Glutamatergic neuron (in vitro differentiated cells): ENCODE data around the gene VPS51. TPM values are rescaled to one million over a fixed set of nuclear protein-coding genes. Genes with fewer than 3 reads are reported as not detected.

Experiments used
- DNase-seq: peaks from one replicate; pipeline ENCODE4 v3.0.0; 2022
- H3K27ac Mint-ChIP-seq: one replicate; pipeline ENCODE4 v1.8.0; 2020; ENCODE audit warnings: mild to moderate bottlenecking, mixed read lengths, inconsistent platforms; ENCODE audit not compliant: unreplicated experiment
- H3K27me3 Mint-ChIP-seq: one replicate; pipeline ENCODE4 v1.8.0; 2020; ENCODE audit warnings: mild to moderate bottlenecking, moderate library complexity, mixed read lengths, inconsistent platforms; ENCODE audit not compliant: unreplicated experiment
- H3K36me3 Mint-ChIP-seq: one replicate; pipeline ENCODE4 v1.8.0; 2020; ENCODE audit warnings: mild to moderate bottlenecking, mixed read lengths, inconsistent platforms; ENCODE audit not compliant: unreplicated experiment
- H3K4me1 Mint-ChIP-seq: one replicate; pipeline ENCODE4 v1.8.0; 2020; ENCODE audit warnings: mild to moderate bottlenecking, low read depth, mixed read lengths, inconsistent platforms; ENCODE audit not compliant: unreplicated experiment
- H3K4me3 Mint-ChIP-seq: one replicate; pipeline ENCODE4 v1.8.0; 2020; ENCODE audit warnings: mild to moderate bottlenecking, mixed read lengths, inconsistent platforms; ENCODE audit not compliant: unreplicated experiment
- H3K9me3 Mint-ChIP-seq: one replicate; pipeline ENCODE4 v1.8.0; 2020; ENCODE audit warnings: mild to moderate bottlenecking, moderate library complexity, mixed read lengths, inconsistent platforms; ENCODE audit not compliant: unreplicated experiment
- CTCF ChIP-seq: fragments of 200-600 bp; sonication (generic); IDR thresholded peaks from one replicate; pipeline ENCODE4 v1.5.0; 2021; ENCODE audit not compliant: partially characterized antibody, unreplicated experiment
- microRNA-seq: library from miRNA; unstranded; fragments of <30 nt; microRNA quantifications from one replicate; pipeline ENCODE4, GENCODE V29; 2020; ENCODE audit not compliant: unreplicated experiment
- total RNA-seq: library from RNA; stranded (reverse); fragmentation: NEBNext Ultra II Directional; extraction: Animal tissue kit (Norgen Biotek cat#: 25700); gene quantifications from one replicate; pipeline ENCODE4 v1.2.1, GENCODE V29; 2021; ENCODE audit not compliant: unreplicated experiment

Gene VPS51
- total RNA-seq, 1 donor from 2014 or later, result 105 TPM

DNA sequence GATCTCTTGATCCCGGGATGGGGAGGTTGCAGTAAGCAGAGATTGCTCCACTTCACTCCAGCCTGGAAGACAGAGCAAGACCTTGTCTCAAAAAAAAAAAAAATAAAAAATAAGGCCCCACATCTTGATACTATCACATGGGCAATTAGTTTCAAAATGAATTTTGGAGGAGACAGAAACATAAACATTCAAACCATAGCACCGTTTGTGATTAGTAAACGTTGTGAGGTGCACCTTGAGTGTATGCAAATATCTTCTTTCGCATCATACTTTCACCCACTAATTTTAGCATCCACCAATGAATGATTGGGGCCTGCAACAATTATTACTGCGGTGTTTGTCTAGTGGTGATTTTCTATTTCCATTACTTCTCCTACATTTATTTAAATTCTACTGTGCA, 63.0 kb downstream of the VPS51 start:
- Mint-ChIP-seq H3K36me3 (no peaks in the 10 kb centered on the region), H3K4me3 (no peak overlapping the region), H3K9me3 (no peaks in the 10 kb centered on the region), H3K27me3 (no peaks in the 10 kb centered on the region), H3K4me1 (no peaks in the 10 kb centered on the region), H3K27ac (no peak overlapping the region)
- TF ChIP-seq CTCF, result no peak
- no peak for DNase-seq

DNA sequence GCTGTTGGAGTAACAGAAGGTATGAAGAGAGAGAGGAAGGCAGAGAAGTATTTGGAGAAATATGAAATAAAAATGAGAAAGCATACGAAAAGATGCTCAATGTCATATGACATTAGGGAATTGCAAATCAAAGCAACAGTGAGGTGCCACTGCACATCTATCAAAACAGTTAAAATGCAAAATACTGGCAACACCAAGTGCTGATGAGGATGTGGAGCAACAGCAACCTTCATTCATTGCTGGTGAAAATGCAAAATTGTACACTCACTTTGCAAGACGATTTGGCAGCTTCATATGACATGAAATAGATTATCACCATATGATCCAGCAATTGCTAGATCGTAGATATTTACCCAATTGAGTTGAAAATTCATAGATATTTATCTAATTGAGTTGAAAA, 64.6 kb downstream of the VPS51 start:
- no peaks in the 10 kb centered on the region for H3K36me3 Mint-ChIP-seq
- no peaks in the 10 kb centered on the region for H3K9me3 Mint-ChIP-seq
- no peak overlapping the region for H3K4me3 Mint-ChIP-seq
- DNase-seq, result no peak
- no peaks in the 10 kb centered on the region for H3K27me3 Mint-ChIP-seq
- TF ChIP-seq CTCF, result no peak
- H3K4me1 Mint-ChIP-seq, result no peaks in the 10 kb centered on the region
- H3K27ac Mint-ChIP-seq, result no peak overlapping the region

Small RNA genes lying within 50 kb of the gene (microRNA-seq; reads per million reads assigned to microRNA genes)
- 2.8 reads per million, percentile 20 among the genes with 10 or more reads in this experiment for gene MIR6751

Other genes with a start within 250 kb of the VPS51 start
- 114 TPM for gene EHD1, start 217.6 kb upstream of the VPS51 start, total RNA-seq
- 25.9 TPM for gene ATG2A, start 179.0 kb upstream of the VPS51 start, total RNA-seq
- 148 TPM for gene PPP2R5B, start 171.5 kb upstream of the VPS51 start, total RNA-seq
- gene GPHA2, start 160.3 kb upstream of the VPS51 start, total RNA-seq, result not detected
- gene MAJIN, start 124.1 kb upstream of the VPS51 start, total RNA-seq, result not detected
- not detected for gene BATF2, start 99.2 kb upstream of the VPS51 start, total RNA-seq
- 68.4 TPM for gene ARL2, start 82.1 kb upstream of the VPS51 start, total RNA-seq
- gene SNX15, start 68.8 kb upstream of the VPS51 start, total RNA-seq, result 40.4 TPM
- 14.4 TPM for gene SAC3D1, start 55.0 kb upstream of the VPS51 start, total RNA-seq
- gene NAALADL1, start 37.7 kb upstream of the VPS51 start, total RNA-seq, result 1.6 TPM
- gene CDCA5, start 12.2 kb upstream of the VPS51 start, total RNA-seq, result 7.7 TPM
- 33.9 TPM for gene ZFPL1, start 12.0 kb upstream of the VPS51 start, total RNA-seq
- gene TM7SF2, start 15.7 kb downstream of the VPS51 start, total RNA-seq, result 241 TPM
- 4.1 TPM for gene ZNHIT2, start 21.5 kb downstream of the VPS51 start, total RNA-seq
- 560 TPM for gene FAU, start 25.9 kb downstream of the VPS51 start, total RNA-seq
- gene MRPL49, start 26.1 kb downstream of the VPS51 start, total RNA-seq, result 32.9 TPM
- gene SYVN1, start 38.3 kb downstream of the VPS51 start, total RNA-seq, result 54.7 TPM
- gene SPDYC, start 74.0 kb downstream of the VPS51 start, total RNA-seq, result not detected
- 234 TPM for gene CAPN1, start 85.7 kb downstream of the VPS51 start, total RNA-seq
- 8.6 TPM for gene POLA2, start 165.7 kb downstream of the VPS51 start, total RNA-seq
- gene CDC42EP2, start 218.7 kb downstream of the VPS51 start, total RNA-seq, result 23.5 TPM
- gene DPF2, start 237.6 kb downstream of the VPS51 start, total RNA-seq, result 121 TPM